ENCODE data around the gene IGFL1. TPM values are rescaled to one million over a fixed set of nuclear protein-coding genes. Genes with fewer than 3 reads are reported as not detected.
"Not testable (repeated sequence)": the region's sequence is repeated elsewhere in the genome, so short reads cannot be mapped to it uniquely, and the experiment has no call there.

Gene IGFL1
- total RNA-seq, 1 experiment from 2014 or later = not detected

- H3K36me3 ChIP-seq (replicated peaks; ENCODE audit: control insufficient read depth, insufficient read depth, low read length); H3K4me3 ChIP-seq (ENCODE audit: insufficient read depth, low read depth, low read length); DNase-seq; H3K27me3 ChIP-seq (ENCODE audit: control insufficient read depth, insufficient read depth, low read length): not testable (repeated sequence)
Measured at GRCh38 chr19:46195919-46196318, 33.6 kb upstream of the IGFL1 start.

- no peaks in the 10 kb centered on the region for H3K36me3 ChIP-seq (replicated peaks; ENCODE audit: control insufficient read depth, insufficient read depth, low read length)
Measured at GRCh38 chr19:46196410-46197124, 33.0 kb upstream of the IGFL1 start.

GRCh38 chr19:46197314-46198070, 32.0 kb upstream of the IGFL1 start:
- H3K27me3 ChIP-seq (ENCODE audit: control insufficient read depth, insufficient read depth, low read length) = no peaks in the 10 kb centered on the region
- peak; percentile 8 for DNase-seq
- no peaks in the 10 kb centered on the region for H3K36me3 ChIP-seq (replicated peaks; ENCODE audit: control insufficient read depth, insufficient read depth, low read length)
- no peak overlapping the region for H3K4me3 ChIP-seq (ENCODE audit: insufficient read depth, low read depth, low read length)

More at GRCh38 chr19:46196410-46197124, 33.0 kb upstream of the IGFL1 start:
- DNase-seq = peak; percentile 21
- no peaks in the 10 kb centered on the region for H3K27me3 ChIP-seq (ENCODE audit: control insufficient read depth, insufficient read depth, low read length)
- no peak overlapping the region for H3K4me3 ChIP-seq (ENCODE audit: insufficient read depth, low read depth, low read length)

GRCh38 chr19:46198756-46199155, 30.8 kb upstream of the IGFL1 start:
- H3K36me3 ChIP-seq (replicated peaks; ENCODE audit: control insufficient read depth, insufficient read depth, low read length) = no peaks in the 10 kb centered on the region
- no peak for DNase-seq
- no peak overlapping the region for H3K4me3 ChIP-seq (ENCODE audit: insufficient read depth, low read depth, low read length)
- no peaks in the 10 kb centered on the region for H3K27me3 ChIP-seq (ENCODE audit: control insufficient read depth, insufficient read depth, low read length)

- H3K36me3 ChIP-seq (replicated peaks; ENCODE audit: control insufficient read depth, insufficient read depth, low read length) = no peaks in the 10 kb centered on the region
- no peak for DNase-seq
- no peaks in the 10 kb centered on the region for H3K27me3 ChIP-seq (ENCODE audit: control insufficient read depth, insufficient read depth, low read length)
- H3K4me3 ChIP-seq (ENCODE audit: insufficient read depth, low read depth, low read length) = no peak overlapping the region
Measured at GRCh38 chr19:46201454-46202310, 27.9 kb upstream of the IGFL1 start.

- DNase-seq = no peak
- no peak overlapping the region for H3K4me3 ChIP-seq (ENCODE audit: insufficient read depth, low read depth, low read length)
- no peaks in the 10 kb centered on the region for H3K27me3 ChIP-seq (ENCODE audit: control insufficient read depth, insufficient read depth, low read length)
- H3K36me3 ChIP-seq (replicated peaks; ENCODE audit: control insufficient read depth, insufficient read depth, low read length) = no peaks in the 10 kb centered on the region
Measured at GRCh38 chr19:46202426-46202825, 27.1 kb upstream of the IGFL1 start.

GRCh38 chr19:46202872-46203860, 26.4 kb upstream of the IGFL1 start:
- H3K4me3 ChIP-seq (ENCODE audit: insufficient read depth, low read depth, low read length) = no peak overlapping the region
- DNase-seq = no peak
- H3K36me3 ChIP-seq (replicated peaks; ENCODE audit: control insufficient read depth, insufficient read depth, low read length) = no peaks in the 10 kb centered on the region
- H3K27me3 ChIP-seq (ENCODE audit: control insufficient read depth, insufficient read depth, low read length) = no peaks in the 10 kb centered on the region

GRCh38 chr19:46204008-46204407, 25.5 kb upstream of the IGFL1 start:
- Histone ChIP-seq H3K36me3 (replicated peaks; ENCODE audit: control insufficient read depth, insufficient read depth, low read length) (no peaks in the 10 kb centered on the region), H3K27me3 (ENCODE audit: control insufficient read depth, insufficient read depth, low read length) (no peaks in the 10 kb centered on the region), H3K4me3 (ENCODE audit: insufficient read depth, low read depth, low read length) (no peak overlapping the region)
- DNase-seq = no peak

GRCh38 chr19:46205183-46205984, 24.2 kb upstream of the IGFL1 start:
- Histone ChIP-seq H3K36me3 (replicated peaks; ENCODE audit: control insufficient read depth, insufficient read depth, low read length) (no peaks in the 10 kb centered on the region), H3K4me3 (ENCODE audit: insufficient read depth, low read depth, low read length) (no peak overlapping the region), H3K27me3 (ENCODE audit: control insufficient read depth, insufficient read depth, low read length) (no peaks in the 10 kb centered on the region)
- DNase-seq = no peak

GRCh38 chr19:46206176-46206575, 23.4 kb upstream of the IGFL1 start:
- no peaks in the 10 kb centered on the region for H3K27me3 ChIP-seq (ENCODE audit: control insufficient read depth, insufficient read depth, low read length)
- no peak for DNase-seq

GRCh38 chr19:46206682-46207081, 22.9 kb upstream of the IGFL1 start:
- no peaks in the 10 kb centered on the region for H3K36me3 ChIP-seq (replicated peaks; ENCODE audit: control insufficient read depth, insufficient read depth, low read length)
- no peak for DNase-seq
- H3K4me3 ChIP-seq (ENCODE audit: insufficient read depth, low read depth, low read length) = no peak overlapping the region
- H3K27me3 ChIP-seq (ENCODE audit: control insufficient read depth, insufficient read depth, low read length) = no peaks in the 10 kb centered on the region

More at GRCh38 chr19:46206176-46206575, 23.4 kb upstream of the IGFL1 start:
- no peak overlapping the region for H3K4me3 ChIP-seq (ENCODE audit: insufficient read depth, low read depth, low read length)
- no peaks in the 10 kb centered on the region for H3K36me3 ChIP-seq (replicated peaks; ENCODE audit: control insufficient read depth, insufficient read depth, low read length)

GRCh38 chr19:46207858-46208257, 21.7 kb upstream of the IGFL1 start:
- not testable (repeated sequence) for DNase-seq; H3K27me3 ChIP-seq (ENCODE audit: control insufficient read depth, insufficient read depth, low read length); H3K4me3 ChIP-seq (ENCODE audit: insufficient read depth, low read depth, low read length); H3K36me3 ChIP-seq (replicated peaks; ENCODE audit: control insufficient read depth, insufficient read depth, low read length)

- H3K4me3 ChIP-seq (ENCODE audit: insufficient read depth, low read depth, low read length) = no peak overlapping the region
- no peaks in the 10 kb centered on the region for H3K27me3 ChIP-seq (ENCODE audit: control insufficient read depth, insufficient read depth, low read length)
- DNase-seq = no peak
- H3K36me3 ChIP-seq (replicated peaks; ENCODE audit: control insufficient read depth, insufficient read depth, low read length) = no peaks in the 10 kb centered on the region
Measured at GRCh38 chr19:46209051-46209450, 20.5 kb upstream of the IGFL1 start.

Measured in H7 (cell line).